PC-9 (cell line): ENCODE data around the gene NLGN1.

Source experiments
- EZH2 ChIP-seq: fragments of 200-600 bp; sonication (generic); IDR thresholded peaks from 2 replicates; pipeline ENCODE4 v1.8.0; 2017; ENCODE audit warnings: antibody characterized with exemption, low read depth
- TF ChIP-seq, protein P1 (sequence below): fragments of 200-600 bp; sonication (generic); conservative IDR thresholded peaks from 2 replicates; pipeline ENCODE4 v1.6.1; 2017; ENCODE audit warnings: mixed run types, antibody characterized with exemption, mild to moderate bottlenecking, moderate library complexity

GRCh38 chr3:173734895-173735294 lies 337.4 kb downstream of the NLGN1 start:
- TF ChIP-seq, protein P1, sequence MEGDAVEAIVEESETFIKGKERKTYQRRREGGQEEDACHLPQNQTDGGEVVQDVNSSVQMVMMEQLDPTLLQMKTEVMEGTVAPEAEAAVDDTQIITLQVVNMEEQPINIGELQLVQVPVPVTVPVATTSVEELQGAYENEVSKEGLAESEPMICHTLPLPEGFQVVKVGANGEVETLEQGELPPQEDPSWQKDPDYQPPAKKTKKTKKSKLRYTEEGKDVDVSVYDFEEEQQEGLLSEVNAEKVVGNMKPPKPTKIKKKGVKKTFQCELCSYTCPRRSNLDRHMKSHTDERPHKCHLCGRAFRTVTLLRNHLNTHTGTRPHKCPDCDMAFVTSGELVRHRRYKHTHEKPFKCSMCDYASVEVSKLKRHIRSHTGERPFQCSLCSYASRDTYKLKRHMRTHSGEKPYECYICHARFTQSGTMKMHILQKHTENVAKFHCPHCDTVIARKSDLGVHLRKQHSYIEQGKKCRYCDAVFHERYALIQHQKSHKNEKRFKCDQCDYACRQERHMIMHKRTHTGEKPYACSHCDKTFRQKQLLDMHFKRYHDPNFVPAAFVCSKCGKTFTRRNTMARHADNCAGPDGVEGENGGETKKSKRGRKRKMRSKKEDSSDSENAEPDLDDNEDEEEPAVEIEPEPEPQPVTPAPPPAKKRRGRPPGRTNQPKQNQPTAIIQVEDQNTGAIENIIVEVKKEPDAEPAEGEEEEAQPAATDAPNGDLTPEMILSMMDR: no peak
- TF ChIP-seq EZH2: no peak
